Hindlimb muscle (tissue), 1 donor: ENCODE data around the gene IFFO2. TPM values are rescaled to one million over a fixed set of nuclear protein-coding genes. Genes with fewer than 3 reads are reported as not detected.

Experiments used
- DNase-seq: peaks from one replicate; pipeline ENCODE4 v3.0.0-alpha.2; 2013
- polyA plus RNA-seq: library from polyadenylated mRNA; unstranded; fragments of 120-200 nt; gene quantifications from one replicate; pipeline ENCODE4 v1.2.1, GENCODE V29; 2013; ENCODE audit not compliant: insufficient read length

IFFO2 gene
- polyA plus RNA-seq, 1 donor, result 6.2 TPM

GRCh38 chr1:18934205-18935000, 22.1 kb downstream of the IFFO2 start:
- no peak for DNase-seq

DNA sequence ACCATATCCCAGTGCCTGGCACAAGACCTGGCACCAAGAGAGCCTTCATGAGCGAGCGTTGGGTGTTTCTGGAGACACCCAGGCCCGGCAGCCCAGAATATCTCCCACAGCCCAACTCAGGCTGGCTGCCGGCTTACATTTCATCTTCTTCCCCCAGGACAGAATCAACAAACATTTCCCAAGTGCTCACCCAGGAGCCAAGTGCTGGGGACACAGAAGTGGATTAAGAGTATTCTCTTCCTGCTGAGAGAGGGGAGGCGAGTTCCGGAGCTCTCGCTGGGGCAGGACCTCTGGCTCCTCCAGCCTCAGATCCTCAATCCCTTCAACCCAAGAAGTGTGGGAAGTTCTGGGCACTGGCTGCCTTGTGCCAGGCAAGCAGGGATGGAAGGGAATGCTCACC, 23.6 kb downstream of the IFFO2 start:
- DNase-seq, result no peak

GRCh38 chr1:18932387-18932786, 24.1 kb downstream of the IFFO2 start:
- no peak for DNase-seq

GRCh38 chr1:18931730-18932129, 24.7 kb downstream of the IFFO2 start:
- DNase-seq, result no peak

GRCh38 chr1:18929686-18930085, 26.8 kb downstream of the IFFO2 start:
- DNase-seq, result no peak

GRCh38 chr1:18928985-18929384, 27.5 kb downstream of the IFFO2 start:
- DNase-seq, result no peak

- no peak for DNase-seq
These were observed 28.1 kb downstream of the IFFO2 start for GRCh38 chr1:18928406-18928805.

- no peak for DNase-seq
These were observed 28.7 kb downstream of the IFFO2 start for GRCh38 chr1:18927654-18928272.

DNA sequence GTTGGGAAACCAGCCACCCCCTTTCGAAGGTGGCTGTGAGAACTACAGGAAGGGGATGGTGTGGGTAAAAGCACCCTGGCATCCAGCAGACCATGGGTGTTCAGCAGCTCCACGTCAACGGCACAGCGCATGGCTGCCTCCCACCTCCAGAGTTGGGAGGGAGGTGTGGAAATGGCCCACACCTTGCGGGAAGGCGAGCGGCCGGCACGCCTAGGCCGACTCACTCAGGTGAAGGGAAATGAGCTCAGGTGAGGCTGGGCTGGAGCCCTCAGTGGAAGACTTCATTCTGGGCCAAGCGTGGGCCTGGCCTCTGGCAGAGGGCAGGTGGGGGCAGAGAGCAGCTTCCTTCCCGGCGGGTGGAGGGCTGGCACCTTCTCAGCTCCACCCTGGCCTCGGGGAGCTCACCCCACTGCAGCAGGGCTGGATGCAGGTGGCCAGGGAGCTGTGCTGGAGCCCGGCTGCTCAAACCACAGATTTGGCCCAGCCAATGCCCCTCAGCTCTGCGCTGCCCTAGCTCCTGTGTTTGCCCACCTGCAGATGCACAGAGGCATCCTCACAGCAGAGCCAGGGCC, 29.3 kb downstream of the IFFO2 start:
- DNase-seq, result no peak

- DNase-seq, result no peak
These were observed 30.0 kb downstream of the IFFO2 start for GRCh38 chr1:18926315-18927081.

DNA sequence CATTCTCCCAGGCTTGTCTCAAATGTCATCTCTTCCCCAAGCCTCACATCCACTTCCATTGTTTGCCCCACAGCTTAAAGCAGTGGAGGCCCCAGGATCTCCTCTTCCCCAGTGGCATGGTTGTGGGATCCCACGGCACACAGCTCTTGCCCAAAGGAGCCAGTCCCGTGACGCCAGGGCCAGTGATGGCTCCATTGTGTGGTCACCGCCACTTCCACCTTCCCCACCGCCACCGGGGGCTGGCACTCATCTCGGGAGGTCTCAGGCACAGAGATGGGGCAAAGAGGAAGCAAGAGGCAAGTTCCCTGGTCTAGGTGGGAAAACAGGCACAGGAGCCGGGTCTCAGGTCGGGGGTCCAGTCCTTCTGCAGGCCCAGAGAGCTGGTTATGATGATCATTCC, 31.2 kb downstream of the IFFO2 start:
- no peak for DNase-seq

- no peak for DNase-seq
These were observed 32.2 kb downstream of the IFFO2 start for GRCh38 chr1:18924221-18924691.

- DNase-seq, result no peak
These were observed 32.7 kb downstream of the IFFO2 start for GRCh38 chr1:18923756-18924211.

- no peak for DNase-seq
These were observed 33.4 kb downstream of the IFFO2 start for GRCh38 chr1:18922848-18923755.

DNA sequence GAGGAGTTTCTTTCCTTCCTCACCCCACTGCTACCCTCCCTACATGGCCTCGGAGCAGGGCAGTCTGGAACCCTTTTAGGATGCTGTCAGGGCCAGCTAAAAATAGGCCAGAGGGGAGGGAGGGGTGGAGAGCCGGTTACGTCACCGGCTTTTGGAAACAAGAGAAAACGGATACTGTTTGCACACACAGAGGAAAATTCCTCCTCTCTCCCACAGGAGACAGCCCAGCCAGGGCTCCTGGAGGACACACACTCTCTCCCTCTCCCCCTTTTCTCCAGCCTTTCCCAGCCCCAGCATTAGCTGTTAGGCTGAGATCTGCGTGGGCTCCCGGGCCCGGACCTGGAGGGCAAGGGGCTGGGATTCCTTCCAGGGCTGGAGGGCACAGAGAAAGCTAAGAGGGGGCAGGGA, 34.2 kb downstream of the IFFO2 start:
- peak; percentile 97 for DNase-seq

DNA sequence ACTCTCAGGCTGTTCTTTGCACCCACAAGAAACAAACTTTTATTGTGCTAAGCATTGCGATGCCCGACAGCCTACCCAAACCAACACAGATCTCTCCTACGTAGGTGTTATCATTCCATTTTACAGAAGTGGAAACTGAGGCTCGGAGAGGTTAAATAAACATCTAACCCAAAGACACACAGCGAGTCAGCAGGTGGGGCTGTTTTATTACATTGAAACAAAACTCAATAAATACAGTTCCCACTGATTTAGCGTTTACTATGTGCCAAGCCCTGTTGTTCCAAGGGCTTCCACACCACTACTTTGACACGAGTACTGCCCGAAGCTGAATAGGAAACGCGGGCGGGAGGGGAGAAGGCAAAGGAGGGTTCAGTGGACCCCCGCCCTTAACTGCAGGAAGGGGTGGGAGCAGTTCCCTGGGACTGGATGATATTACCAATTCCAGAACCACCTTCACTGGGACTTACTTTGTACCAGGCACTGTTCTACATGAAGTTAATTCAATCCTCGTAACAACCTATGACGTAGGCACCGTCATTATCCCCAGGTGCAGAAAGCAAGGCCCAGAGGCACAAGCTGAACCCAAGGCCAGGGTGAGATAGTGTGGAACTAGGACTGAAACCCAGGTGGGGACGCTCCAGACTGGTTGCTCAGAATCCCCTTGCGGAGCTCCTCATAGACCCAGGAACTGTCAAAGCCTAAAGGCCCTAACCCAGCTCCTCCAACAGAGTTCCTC, 34.8 kb downstream of the IFFO2 start:
- DNase-seq, result no peak

DNA sequence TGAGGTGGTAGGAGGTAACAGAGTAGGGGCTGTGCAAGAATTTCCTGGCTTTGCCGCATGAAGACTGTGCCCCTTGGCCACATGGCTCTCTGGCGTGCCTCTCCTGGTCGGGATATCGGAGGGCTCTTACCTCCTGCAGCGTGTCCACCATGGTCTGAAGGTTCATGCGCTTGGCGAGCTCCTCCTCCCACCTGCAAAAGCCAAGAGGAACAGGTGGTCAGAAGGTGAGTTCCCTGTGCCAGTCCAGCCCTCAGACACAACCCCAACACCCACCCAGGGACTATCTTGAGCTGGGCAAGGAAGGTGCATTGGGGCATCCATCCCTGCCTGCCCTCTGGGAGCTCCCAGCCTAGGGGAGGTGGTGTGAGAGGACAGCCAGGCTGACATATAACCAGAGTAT, 35.5 kb downstream of the IFFO2 start:
- DNase-seq, result no peak

GRCh38 chr1:18919956-18920355, 36.5 kb downstream of the IFFO2 start:
- no peak for DNase-seq

DNA sequence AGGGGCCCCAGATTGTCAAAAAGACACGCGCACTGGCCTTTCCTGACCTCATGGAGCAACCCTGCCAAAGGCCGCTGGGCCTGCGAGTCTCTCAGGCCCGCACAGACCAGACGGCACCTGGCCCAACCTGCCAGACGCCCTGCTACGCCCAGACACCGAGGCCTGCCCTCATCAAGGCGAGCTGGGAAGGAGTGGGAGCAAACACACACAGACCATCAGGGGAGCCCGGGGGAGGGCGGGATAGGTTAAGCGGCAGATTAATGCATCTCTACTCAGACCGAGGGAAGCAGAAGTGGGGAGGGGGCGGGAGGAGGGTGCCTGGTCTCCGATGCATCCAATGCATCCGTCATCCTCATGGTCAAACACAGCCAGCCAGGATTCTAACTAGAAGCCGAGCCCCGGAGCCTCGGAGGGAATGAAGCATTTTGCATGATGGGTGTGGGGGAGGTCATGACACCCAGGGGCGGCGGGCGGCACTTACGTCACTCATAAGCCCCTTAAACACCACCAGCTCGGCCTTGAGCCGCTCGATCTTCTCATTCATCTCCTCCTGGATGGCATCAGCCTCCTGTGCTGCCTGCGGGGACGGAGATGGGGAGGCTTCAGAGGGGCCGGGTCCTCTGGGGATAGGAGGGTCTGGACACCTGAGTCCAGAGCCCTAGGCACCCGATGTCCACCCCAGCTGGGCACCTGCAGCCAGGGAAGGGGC, 37.1 kb downstream of the IFFO2 start:
- DNase-seq, result no peak

DNA sequence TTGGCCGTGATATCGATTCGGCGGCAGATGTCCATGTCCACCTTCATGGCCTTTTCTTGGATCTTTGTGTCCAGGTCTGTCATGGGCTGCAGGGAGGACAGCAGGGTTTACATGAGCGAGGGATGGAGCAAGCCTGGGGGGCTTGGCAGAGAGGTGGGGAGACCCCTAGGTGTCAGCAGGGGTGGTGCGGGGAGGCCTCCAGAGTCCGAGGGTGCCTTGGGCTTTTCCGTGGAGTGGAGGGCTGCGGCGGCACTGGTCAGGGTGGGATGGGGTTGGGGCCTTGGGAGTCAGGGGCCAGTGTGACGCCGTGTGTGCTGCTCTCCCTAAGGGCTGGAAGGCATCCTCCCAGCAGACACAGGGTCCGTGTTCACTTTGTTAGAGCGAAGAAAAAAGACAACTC, 38.1 kb downstream of the IFFO2 start:
- DNase-seq, result no peak
